ENCODE results near the gene NAA25. TPM values are rescaled to one million over a fixed set of nuclear protein-coding genes. Genes with fewer than 3 reads are reported as not detected.

The NAA25 gene
- total and polyA plus RNA-seq, 2 donors (not counting 3 experiments of a cell fraction or from before 2014, with no cell fraction given): 5.3 to 25.5 TPM

GRCh38 chr12:112087851-112088250 is 20.7 kb downstream of the NAA25 start:
- POLR2A ChIA-PET: no interaction called here
- Histone ChIP-seq H3K27me3 (ENCODE audit: control insufficient read depth in 2 of 2, insufficient read depth in 2 of 2, low read length in 2 of 2) (no peaks in the 10 kb centered on the region), H3K9me3 (replicated peaks; ENCODE audit: control insufficient read depth, insufficient read depth, low read length) (no peaks in the 10 kb centered on the region), H3K9ac (replicated peaks; ENCODE audit: extremely low read depth, insufficient read depth, low read length) (no peak overlapping the region), H3K4me2 (ENCODE audit: insufficient read depth, low read length) (no peak overlapping the region), H3K27ac (ENCODE audit: insufficient read depth, low read depth, low read length) (no peak overlapping the region), H4K20me1 (replicated peaks; ENCODE audit: control insufficient read depth, extremely low read depth, insufficient read depth, low read length) (no peaks in the 10 kb centered on the region), H3K9me1 (replicated peaks; ENCODE audit: control insufficient read depth, extremely low read depth, insufficient read depth, low read length) (no peaks in the 10 kb centered on the region), H3K4me3 (replicated peaks in 1 of 3; ENCODE audit: insufficient read depth in 1 of 3, low read depth in 1 of 3, low read length in 3 of 3) (no peak overlapping the region), H2AFZ (ENCODE audit: low read depth, low read length) (no peak overlapping the region), H3K79me2 (ENCODE audit: control insufficient read depth, insufficient read depth, low read length) (peaks cover 32% of the 10 kb centered on the region), H3K4me1 (ENCODE audit: control insufficient read depth, extremely low read depth, insufficient read depth, low read length) (peaks cover 7% of the 10 kb centered on the region), H3K36me3 (ENCODE audit: control insufficient read depth in 2 of 2, extremely low read depth in 1 of 2, insufficient read depth in 2 of 2, low read length in 2 of 2) (peaks cover 9 to 11% of the 10 kb centered on the region in 2 experiments)
- intact Hi-C loops (cut with micrococcal nuclease): loop anchor here (10.0 kb wide), 1 partner anchor 143 kb away; no protein-coding TSS in a partner anchor
- FAIRE-seq (no peak), DNase-seq (ENCODE audit: low read depth, low spot score) (no peak)
- dilution Hi-C loops (cut with MboI; ENCODE audit: extremely low pct_ligation_motif_present, low sequenced_read_pairs): no loop called here
- no TSS peak for BruUV-seq (replicated peaks)
- CTCF ChIA-PET: interaction anchor here (1.0 kb wide), 1 partner anchor 10 kb away, joined by 3 read pairs; no protein-coding TSS in a partner anchor
- TF ChIP-seq MAX (IDR thresholded peaks at IDR 0.05; ENCODE audit: insufficient read depth, insufficient read length): no peak
- no peak for TF ChIP-seq FOS (IDR thresholded peaks at IDR 0.05; ENCODE audit: borderline replicate concordance, insufficient read depth, low read length)
- no peak for TF ChIP-seq POLR2AphosphoS5 (IDR thresholded peaks at IDR 0.05; ENCODE audit: insufficient read depth, low read depth, low read length)
- no peak for TF ChIP-seq EZH2 (IDR thresholded peaks at IDR 0.05; ENCODE audit: borderline replicate concordance, low read depth, low read length, severe bottlenecking)
- TF ChIP-seq MYC (IDR thresholded peaks at IDR 0.05; ENCODE audit: low read depth, low read length): no peak
- TF ChIP-seq POLR2A (IDR thresholded peaks at IDR 0.05; ENCODE audit: low read depth, low read length): no peak
- no peak for TF ChIP-seq CTCF (IDR thresholded peaks at IDR 0.05; ENCODE audit: extremely low read depth in 1 of 2, insufficient read depth in 1 of 2, low read depth in 1 of 2, low read length in 2 of 2)
- no peak for TF ChIP-seq GATA2 (IDR thresholded peaks at IDR 0.05; ENCODE audit: insufficient read depth, insufficient read length, low read depth, low read length)
- no peak for TF ChIP-seq JUN (IDR thresholded peaks at IDR 0.05; ENCODE audit: borderline replicate concordance, insufficient read depth, insufficient read length, low read depth)

Measured in endothelial cell of umbilical vein (primary cell).